Measurements from ENCODE around the gene RFX5.
A peak's percentile ranks its signal among the peaks of the same experiment; 100 is the strongest.

RFX5 gene

DNA sequence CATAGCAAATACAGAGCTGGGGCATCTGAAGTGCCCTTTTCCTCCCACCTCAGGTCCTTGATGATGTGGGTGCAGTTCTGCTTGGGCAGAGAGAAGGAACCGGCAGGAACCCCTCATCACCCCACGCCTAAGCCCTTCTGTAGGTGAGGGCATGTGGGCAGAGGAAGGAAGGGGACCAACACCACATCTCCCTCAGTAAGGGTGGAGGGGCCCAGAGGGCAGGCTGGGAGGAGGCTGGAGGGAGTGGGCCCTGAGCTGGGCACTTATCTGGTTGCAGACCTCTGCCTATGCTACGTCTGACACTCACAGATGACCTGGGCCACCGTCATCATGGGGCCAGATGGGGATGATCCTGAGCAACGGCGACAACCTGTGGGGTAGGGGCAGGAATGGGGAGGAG lies 54.0 kb downstream of the RFX5 start:
- Histone ChIP-seq H3K27me3 (ENCODE audit: insufficient read depth, poor library complexity, severe bottlenecking) (no peaks in the 10 kb centered on the region), H3K27ac (replicated peaks) (no peak overlapping the region), H3K4me3 (replicated peaks; ENCODE audit: insufficient read depth, low read length) (no peak overlapping the region)
- no peak for DNase-seq (ENCODE audit: low read depth in 1 of 2, low spot score in 1 of 2)
- TF ChIP-seq, protein P1, sequence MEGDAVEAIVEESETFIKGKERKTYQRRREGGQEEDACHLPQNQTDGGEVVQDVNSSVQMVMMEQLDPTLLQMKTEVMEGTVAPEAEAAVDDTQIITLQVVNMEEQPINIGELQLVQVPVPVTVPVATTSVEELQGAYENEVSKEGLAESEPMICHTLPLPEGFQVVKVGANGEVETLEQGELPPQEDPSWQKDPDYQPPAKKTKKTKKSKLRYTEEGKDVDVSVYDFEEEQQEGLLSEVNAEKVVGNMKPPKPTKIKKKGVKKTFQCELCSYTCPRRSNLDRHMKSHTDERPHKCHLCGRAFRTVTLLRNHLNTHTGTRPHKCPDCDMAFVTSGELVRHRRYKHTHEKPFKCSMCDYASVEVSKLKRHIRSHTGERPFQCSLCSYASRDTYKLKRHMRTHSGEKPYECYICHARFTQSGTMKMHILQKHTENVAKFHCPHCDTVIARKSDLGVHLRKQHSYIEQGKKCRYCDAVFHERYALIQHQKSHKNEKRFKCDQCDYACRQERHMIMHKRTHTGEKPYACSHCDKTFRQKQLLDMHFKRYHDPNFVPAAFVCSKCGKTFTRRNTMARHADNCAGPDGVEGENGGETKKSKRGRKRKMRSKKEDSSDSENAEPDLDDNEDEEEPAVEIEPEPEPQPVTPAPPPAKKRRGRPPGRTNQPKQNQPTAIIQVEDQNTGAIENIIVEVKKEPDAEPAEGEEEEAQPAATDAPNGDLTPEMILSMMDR (IDR thresholded peaks at IDR 0.05; ENCODE audit: insufficient read depth, low read length): no peak

DNA sequence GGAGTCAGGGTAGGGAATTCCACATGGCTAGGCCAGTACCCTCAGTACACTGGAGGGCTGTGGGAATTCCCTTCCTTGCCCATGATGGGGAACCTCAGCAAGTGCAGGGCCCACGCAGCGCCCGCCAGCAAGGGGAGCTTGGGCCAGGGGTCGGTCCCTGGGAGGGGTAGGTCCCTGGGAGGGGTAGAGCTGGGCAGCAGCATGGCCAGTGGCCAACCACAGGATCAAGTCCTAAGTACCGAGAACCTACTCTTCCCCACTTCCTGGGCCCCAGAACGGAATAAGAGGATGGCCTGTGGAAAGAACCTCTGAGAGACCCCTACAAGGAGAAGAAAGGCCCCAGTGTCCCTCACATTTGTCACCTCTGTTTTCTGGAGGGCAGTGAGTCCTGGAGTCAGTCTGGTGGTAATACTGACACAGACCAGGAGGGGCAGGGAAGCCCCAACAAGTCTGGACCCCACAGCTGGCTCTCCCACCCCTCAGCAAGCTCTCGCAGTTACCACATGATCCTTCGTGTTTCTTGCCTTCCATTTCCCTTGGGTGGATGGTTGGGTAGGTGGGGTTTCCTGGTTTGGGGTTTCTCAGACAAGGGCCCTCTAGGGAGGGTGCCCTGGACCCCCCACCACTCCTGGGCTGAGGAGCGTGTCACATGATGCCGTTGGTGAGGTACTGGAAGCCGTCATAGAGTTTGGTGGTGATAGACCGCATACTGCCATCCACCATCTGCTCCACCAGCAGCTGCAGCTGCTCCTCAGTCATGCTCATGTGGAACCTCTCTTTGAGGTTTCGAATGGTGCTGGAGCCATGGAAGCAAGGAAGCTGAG lies 54.6 kb downstream of the RFX5 start:
- Histone ChIP-seq H3K27me3 (ENCODE audit: insufficient read depth, poor library complexity, severe bottlenecking) (no peaks in the 10 kb centered on the region), H3K27ac (replicated peaks) (no peak overlapping the region), H3K4me3 (replicated peaks; ENCODE audit: insufficient read depth, low read length) (no peak overlapping the region)
- TF ChIP-seq POLR2AphosphoS5 (IDR thresholded peaks at IDR 0.05; ENCODE audit: low read depth): no peak; the same call in none of the 2 replicates
- TF ChIP-seq, protein P2, sequence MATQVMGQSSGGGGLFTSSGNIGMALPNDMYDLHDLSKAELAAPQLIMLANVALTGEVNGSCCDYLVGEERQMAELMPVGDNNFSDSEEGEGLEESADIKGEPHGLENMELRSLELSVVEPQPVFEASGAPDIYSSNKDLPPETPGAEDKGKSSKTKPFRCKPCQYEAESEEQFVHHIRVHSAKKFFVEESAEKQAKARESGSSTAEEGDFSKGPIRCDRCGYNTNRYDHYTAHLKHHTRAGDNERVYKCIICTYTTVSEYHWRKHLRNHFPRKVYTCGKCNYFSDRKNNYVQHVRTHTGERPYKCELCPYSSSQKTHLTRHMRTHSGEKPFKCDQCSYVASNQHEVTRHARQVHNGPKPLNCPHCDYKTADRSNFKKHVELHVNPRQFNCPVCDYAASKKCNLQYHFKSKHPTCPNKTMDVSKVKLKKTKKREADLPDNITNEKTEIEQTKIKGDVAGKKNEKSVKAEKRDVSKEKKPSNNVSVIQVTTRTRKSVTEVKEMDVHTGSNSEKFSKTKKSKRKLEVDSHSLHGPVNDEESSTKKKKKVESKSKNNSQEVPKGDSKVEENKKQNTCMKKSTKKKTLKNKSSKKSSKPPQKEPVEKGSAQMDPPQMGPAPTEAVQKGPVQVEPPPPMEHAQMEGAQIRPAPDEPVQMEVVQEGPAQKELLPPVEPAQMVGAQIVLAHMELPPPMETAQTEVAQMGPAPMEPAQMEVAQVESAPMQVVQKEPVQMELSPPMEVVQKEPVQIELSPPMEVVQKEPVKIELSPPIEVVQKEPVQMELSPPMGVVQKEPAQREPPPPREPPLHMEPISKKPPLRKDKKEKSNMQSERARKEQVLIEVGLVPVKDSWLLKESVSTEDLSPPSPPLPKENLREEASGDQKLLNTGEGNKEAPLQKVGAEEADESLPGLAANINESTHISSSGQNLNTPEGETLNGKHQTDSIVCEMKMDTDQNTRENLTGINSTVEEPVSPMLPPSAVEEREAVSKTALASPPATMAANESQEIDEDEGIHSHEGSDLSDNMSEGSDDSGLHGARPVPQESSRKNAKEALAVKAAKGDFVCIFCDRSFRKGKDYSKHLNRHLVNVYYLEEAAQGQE (IDR thresholded peaks at IDR 0.05; ENCODE audit: insufficient replicate concordance, low read depth): no peak
- TF ChIP-seq, protein P1 (IDR thresholded peaks at IDR 0.05; ENCODE audit: insufficient read depth, low read length): no peak
- TF ChIP-seq SPI1 (IDR thresholded peaks at IDR 0.05; ENCODE audit: borderline replicate concordance, low read depth): no peak
- TF ChIP-seq GABPA (IDR thresholded peaks at IDR 0.05; ENCODE audit: low read depth): no peak
- no peak for DNase-seq (ENCODE audit: low read depth in 1 of 2, low spot score in 1 of 2)

DNA sequence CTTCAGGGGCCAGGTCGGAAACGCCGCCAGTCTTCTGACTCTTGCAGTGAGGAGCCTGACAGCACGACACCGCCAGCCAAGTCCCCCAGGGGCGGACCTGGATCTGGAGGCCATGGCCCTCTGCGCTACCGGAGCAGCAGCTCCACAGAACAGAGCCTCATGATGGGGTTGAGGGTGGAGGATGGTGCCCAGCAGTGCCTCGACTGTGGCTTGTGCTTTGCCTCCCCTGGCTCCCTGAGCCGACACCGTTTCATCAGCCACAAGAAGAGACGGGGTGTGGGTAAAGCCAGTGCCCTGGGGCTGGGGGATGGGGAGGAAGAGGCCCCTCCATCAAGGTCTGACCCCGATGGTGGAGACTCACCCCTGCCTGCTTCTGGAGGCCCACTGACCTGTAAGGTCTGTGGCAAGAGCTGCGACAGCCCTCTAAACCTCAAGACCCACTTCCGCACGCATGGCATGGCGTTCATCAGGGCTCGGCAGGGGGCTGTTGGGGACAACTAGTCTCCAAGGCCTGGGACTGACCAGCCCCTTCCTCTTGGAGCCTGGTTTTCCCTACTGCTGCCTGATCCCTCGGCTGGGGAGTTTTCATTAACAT lies 56.2 kb downstream of the RFX5 start:
- peak in 1 of 2 experiments; percentile 44 for DNase-seq (ENCODE audit: low read depth in 1 of 2, low spot score in 1 of 2)
- H3K27me3 ChIP-seq (ENCODE audit: insufficient read depth, poor library complexity, severe bottlenecking): no peaks in the 10 kb centered on the region
- H3K27ac ChIP-seq (replicated peaks): peak overlapping the region; percentile 49
- no peak overlapping the region for H3K4me3 ChIP-seq (replicated peaks; ENCODE audit: insufficient read depth, low read length)
- no peak; the same call in 1 of the 2 replicates for TF ChIP-seq POLR2AphosphoS5 (IDR thresholded peaks at IDR 0.05; ENCODE audit: low read depth)
